ACC112 (cell line): ENCODE measurements around the gene DOCK4.
A peak's percentile ranks its signal among the peaks of the same experiment; 100 is the strongest.

ENCODE experiments used
- H2AFZ ChIP-seq: fragments of 200-600 bp; sonication (generic); one replicate; pipeline ENCODE4 v1.6.0; 2017; ENCODE audit warnings: antibody characterized with exemption, low read length; ENCODE audit not compliant: unreplicated experiment
- H3K27ac ChIP-seq: fragments of 200-600 bp; sonication (generic); 2 replicates; pipeline ENCODE4 v1.5.1; 2014; ENCODE audit warnings: low read depth, mild to moderate bottlenecking, antibody characterized with exemption, low read length, moderate library complexity
- H3K27me3 ChIP-seq: fragments of 200-600 bp; sonication (generic); 2 replicates; pipeline ENCODE4 v1.6.1; 2014; ENCODE audit warnings: mild to moderate bottlenecking, antibody characterized with exemption, low read length, moderate library complexity, mixed read lengths; ENCODE audit not compliant: insufficient read depth
- H3K36me3 ChIP-seq: fragments of 200-600 bp; sonication (generic); 2 replicates; pipeline ENCODE4 v1.6.1; 2016; ENCODE audit warnings: mild to moderate bottlenecking, antibody characterized with exemption, low read length, moderate library complexity, mixed read lengths; ENCODE audit not compliant: insufficient read depth
- H3K4me1 ChIP-seq: fragments of 200-600 bp; sonication (generic); one replicate; pipeline ENCODE4 v1.6.1; 2016; ENCODE audit warnings: low read length, mixed read lengths; ENCODE audit not compliant: insufficient read depth, unreplicated experiment, control insufficient read depth
- H3K4me3 ChIP-seq: fragments of 200-600 bp; sonication (generic); 2 replicates; pipeline ENCODE4 v1.5.1; 2014; ENCODE audit warnings: mild to moderate bottlenecking, low read depth, low read length
- H3K79me2 ChIP-seq: fragments of 200-600 bp; sonication (generic); one replicate; pipeline ENCODE4 v1.6.0; 2016; ENCODE audit warnings: low read length; ENCODE audit not compliant: control insufficient read depth, unreplicated experiment, insufficient read depth

DOCK4 gene

DNA sequence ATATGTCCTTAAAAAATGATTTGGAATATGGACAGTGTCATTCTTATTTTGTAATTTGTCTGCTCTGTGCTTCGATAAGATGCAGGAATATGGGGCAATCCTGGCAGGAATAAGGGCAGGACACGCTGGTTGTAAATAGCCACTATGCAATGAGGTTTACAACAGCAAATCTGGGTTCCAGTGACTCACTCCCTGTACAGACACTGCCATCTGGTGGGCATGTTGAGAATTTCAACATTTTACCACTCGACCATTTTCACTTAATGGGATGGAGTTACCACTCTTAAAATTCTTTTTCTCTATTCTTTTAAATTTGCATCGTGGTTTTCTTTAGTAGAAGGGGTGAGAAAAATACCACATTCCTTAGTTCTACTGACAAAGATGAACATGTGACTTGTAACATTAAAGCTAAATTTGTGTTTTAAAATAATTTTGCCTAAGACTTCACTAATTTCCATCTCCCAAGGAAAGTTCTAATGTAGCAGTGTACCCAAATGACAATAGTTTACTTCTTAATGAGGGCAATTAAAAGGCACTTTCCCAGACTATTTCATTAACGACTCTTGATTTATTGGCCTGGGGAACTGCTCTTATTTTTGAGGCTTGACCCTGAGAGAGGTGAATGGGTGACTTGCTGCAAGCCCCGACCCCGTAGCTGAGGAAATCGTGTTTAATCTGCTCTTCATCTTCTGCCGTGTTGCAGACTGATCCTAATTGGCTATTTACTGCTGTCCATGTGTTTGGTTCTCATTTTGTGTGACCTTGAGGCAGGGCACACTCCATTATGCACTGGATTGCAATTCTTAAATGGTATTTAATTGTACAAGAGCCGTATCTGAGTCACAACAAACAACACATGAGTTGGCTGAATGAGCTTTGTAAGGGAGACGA is 470.3 kb downstream of the DOCK4 start:
- H2AFZ ChIP-seq: peak overlapping the region; percentile 7
- no peaks in the 10 kb centered on the region for H3K79me2 ChIP-seq
- H3K4me3 ChIP-seq: no peak overlapping the region
- no peak overlapping the region for H3K27ac ChIP-seq
- H3K27me3 ChIP-seq: no peaks in the 10 kb centered on the region
- H3K4me1 ChIP-seq: peaks cover 11% of the 10 kb centered on the region
- no peaks in the 10 kb centered on the region for H3K36me3 ChIP-seq

DNA sequence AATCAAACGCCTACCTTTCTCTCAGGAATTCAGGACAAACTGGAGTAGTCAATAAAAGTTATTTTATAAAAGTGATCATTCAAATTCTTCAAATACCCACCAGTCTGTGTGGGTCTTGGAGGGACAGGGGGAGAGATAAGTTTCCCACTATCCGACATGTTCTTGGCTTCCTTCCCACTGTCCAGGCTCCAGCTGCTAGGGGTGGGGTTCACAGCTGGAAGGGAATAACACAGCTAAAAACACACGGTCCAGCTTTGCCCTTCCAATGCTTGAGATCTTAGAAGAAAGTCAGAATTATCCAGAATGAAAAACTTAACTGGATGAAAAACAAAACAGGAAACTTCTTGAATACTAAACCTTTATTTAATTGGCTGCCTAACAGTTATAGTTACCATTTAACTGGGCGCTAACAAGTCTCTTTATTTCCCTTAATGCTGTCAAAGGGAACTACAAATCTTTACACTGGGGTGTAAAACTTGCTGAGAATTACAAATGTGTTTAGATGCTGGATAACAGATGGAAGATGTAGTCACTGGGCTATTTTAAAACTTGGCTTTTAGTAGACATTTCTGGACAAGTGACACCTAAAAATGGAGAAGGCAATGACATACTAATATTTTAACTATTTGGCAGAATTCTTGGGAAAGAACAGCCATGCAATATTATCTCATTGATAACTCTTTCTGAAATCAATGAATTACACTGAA is 471.1 kb downstream of the DOCK4 start:
- H3K4me1 ChIP-seq: peaks cover 11% of the 10 kb centered on the region
- H3K79me2 ChIP-seq: no peaks in the 10 kb centered on the region
- no peaks in the 10 kb centered on the region for H3K27me3 ChIP-seq
- H3K36me3 ChIP-seq: no peaks in the 10 kb centered on the region
- H3K27ac ChIP-seq: no peak overlapping the region
- no peak overlapping the region for H2AFZ ChIP-seq
- H3K4me3 ChIP-seq: no peak overlapping the region

DNA sequence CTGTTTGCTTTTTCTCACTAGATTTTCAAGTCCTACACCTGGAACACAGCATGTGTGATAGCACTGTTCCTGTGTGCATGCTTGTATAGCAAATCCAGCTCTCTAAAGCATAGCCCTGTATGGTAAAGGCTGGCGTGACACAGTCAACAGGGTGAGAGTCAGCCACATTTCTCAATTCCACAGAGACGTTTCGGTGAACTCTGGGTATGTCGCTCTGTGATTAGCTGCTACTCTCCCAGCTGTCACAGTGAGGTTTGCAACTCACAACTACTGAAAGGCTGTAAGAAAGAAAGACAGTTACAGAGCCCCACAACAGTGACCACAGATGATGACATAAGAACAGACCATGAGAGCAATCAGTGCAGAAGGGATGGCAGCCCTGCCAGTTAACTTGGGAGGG is 473.3 kb downstream of the DOCK4 start:
- H3K4me3 ChIP-seq: no peak overlapping the region
- H3K4me1 ChIP-seq: peaks cover 11% of the 10 kb centered on the region
- no peaks in the 10 kb centered on the region for H3K27me3 ChIP-seq
- H3K79me2 ChIP-seq: no peaks in the 10 kb centered on the region
- no peak overlapping the region for H3K27ac ChIP-seq
- H2AFZ ChIP-seq: no peak overlapping the region
- no peaks in the 10 kb centered on the region for H3K36me3 ChIP-seq

DNA sequence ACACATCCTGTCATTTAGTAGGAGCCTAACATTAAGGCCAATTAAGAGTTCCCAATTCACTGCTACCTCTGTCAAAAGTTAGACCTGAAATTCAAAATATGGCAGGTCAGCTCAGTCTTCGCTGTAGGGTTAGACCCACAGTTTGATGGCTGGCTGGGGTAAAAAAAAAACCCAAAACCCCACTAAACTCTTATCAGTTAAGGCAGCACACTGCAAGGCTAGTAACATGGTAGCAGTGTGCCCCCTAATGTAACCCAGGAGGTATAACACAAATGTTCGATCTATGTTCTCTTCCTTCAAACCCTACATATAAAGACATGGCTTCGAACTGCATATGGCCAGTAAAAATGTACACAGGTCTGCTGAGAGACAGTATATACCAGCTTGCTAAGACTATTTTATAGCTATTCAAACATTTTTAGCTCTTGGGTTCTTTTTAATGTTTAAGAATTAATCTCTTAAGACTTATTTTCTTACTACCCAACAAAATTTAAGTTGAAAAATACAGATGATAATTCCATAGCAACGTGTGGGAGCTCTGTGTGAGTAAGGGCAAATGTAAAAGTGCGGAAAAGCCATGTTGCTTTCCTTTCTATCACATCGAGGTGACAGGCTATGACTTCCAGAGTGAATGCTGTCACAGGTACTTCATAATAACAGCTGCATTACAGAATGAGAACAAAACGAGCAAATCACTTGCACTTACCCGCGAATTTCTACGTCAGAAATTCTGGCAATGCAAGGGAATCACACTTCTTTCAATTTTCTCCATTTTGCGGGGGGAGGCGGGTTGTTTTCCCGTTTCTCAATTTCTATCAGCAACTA is 475.5 kb downstream of the DOCK4 start:
- H3K4me1 ChIP-seq: no peaks in the 10 kb centered on the region
- H3K79me2 ChIP-seq: no peaks in the 10 kb centered on the region
- H3K36me3 ChIP-seq: no peaks in the 10 kb centered on the region
- no peak overlapping the region for H2AFZ ChIP-seq
- H3K27me3 ChIP-seq: no peaks in the 10 kb centered on the region
- H3K4me3 ChIP-seq: no peak overlapping the region
- no peak overlapping the region for H3K27ac ChIP-seq

DNA sequence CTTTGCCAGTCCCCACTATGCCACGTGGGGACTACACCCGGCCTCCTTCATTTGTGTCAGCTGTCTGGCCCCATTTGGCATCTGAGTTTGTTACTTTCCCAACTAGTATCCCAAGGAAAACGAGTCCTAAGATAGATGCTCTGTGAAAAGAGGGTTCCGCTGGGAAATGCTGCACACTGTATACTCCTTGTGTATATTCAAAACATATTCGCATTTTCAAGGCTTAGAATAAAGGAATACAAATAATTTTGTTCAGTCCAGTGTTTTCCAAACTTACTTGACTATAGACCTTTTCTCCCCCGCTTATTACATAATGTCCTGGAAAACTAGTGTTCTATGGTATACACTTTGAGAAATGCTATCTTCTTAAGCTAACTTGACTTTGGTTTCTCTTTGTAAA is 476.1 kb downstream of the DOCK4 start:
- Histone ChIP-seq H3K36me3 (no peaks in the 10 kb centered on the region), H2AFZ (no peak overlapping the region), H3K27me3 (no peaks in the 10 kb centered on the region), H3K4me3 (no peak overlapping the region), H3K79me2 (no peaks in the 10 kb centered on the region), H3K4me1 (no peaks in the 10 kb centered on the region), H3K27ac (no peak overlapping the region)

DNA sequence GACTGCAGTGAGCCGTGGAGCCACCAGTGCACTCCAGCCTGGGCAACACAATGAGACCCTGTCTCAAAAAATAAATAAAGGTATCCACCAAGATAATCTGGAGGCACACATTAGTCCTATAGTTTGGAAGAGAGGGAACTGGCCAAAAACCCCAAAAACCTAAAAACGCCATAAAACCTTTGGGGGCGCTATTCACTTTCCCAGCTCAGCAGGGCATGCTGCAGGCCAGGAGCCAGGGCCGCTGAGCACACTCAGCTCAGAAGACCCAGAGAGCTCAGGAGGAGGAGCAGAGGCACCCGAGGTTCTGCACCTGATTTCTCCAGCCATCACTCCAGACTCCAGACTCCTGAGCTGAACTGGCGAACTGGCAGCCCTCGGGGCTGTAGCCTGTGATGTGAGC is 476.7 kb downstream of the DOCK4 start:
- Histone ChIP-seq H3K27me3 (no peaks in the 10 kb centered on the region), H2AFZ (no peak overlapping the region), H3K4me1 (no peaks in the 10 kb centered on the region), H3K79me2 (no peaks in the 10 kb centered on the region), H3K4me3 (no peak overlapping the region), H3K27ac (no peak overlapping the region), H3K36me3 (no peaks in the 10 kb centered on the region)

DNA sequence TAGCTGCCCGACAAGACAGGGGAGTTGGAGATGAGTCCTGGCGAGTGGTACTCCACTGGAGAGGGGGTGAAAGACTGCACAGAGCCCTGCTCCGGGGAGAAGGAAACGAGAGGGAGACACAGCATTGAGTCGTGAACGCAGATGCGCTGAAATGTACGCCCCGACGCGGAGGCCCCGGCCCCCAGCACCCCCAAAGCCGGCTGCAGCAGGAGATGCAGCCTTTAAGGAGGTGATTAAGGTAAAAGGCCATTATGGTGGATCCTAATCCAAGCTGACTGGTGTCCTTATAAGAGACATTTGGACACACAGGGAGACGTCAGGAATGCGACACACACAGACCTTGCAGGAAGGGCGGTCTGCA is 477.6 kb downstream of the DOCK4 start:
- H3K27ac ChIP-seq: no peak overlapping the region
- H3K79me2 ChIP-seq: no peaks in the 10 kb centered on the region
- H2AFZ ChIP-seq: no peak overlapping the region
- H3K4me3 ChIP-seq: no peak overlapping the region
- H3K27me3 ChIP-seq: no peaks in the 10 kb centered on the region
- no peaks in the 10 kb centered on the region for H3K4me1 ChIP-seq
- no peaks in the 10 kb centered on the region for H3K36me3 ChIP-seq

DNA sequence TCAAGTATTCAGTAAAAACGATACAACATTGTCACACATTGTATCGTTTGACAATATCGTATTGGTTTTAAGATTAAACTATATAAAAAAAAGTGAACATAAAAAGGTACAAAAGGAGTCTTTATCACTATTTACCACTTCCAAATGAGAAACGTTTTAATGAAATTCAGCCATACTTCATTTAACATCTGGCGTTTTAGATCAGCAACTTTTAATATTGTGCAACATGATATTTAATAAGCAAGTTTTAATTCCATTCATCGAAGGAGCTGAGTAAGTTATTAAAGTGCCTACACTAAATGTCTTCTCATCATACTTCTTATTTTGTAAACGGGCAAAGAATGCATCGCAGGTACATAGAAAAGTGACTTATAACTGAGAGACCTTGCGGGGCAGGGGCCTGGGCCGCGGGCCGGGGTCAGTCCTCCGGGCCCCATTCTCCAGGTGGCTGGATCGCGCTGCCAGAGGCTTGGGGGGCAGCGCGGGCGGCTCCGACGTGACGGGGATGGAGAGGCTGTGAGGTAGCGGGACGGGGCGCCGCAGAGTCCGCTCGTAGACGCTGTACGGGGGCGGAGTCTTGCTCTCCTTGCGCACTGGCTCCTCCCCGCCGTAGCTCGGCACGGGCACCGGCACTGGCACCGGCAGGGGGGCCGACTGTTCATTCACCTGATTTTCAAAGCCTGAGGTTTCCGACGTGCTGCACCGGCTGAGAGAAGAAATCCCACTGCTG is 478.1 kb downstream of the DOCK4 start:
- no peaks in the 10 kb centered on the region for H3K79me2 ChIP-seq
- H3K4me1 ChIP-seq: no peaks in the 10 kb centered on the region
- no peaks in the 10 kb centered on the region for H3K27me3 ChIP-seq
- no peak overlapping the region for H3K27ac ChIP-seq
- no peak overlapping the region for H2AFZ ChIP-seq
- no peak overlapping the region for H3K4me3 ChIP-seq
- H3K36me3 ChIP-seq: no peaks in the 10 kb centered on the region

DNA sequence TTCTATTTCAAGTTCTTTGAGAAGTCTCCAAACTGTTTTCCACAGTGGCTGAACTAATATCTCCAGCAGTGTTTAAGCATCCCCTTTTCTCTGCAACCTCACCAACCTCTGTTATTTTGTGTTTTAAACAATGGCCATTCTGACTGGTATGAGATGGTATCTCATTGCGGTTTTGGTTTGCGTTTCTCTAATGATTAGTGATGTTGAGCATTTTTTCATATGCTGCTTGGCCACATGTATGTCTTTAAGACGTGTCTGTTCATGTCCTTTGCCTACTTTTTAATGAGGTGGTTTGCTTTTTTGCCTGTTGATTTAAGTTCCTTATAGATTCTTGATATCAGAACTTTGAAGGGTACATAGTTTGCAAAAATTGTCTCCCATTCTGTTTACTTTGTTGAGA is 487.3 kb downstream of the DOCK4 start:
- Histone ChIP-seq H3K4me3 (no peak overlapping the region), H3K36me3 (no peaks in the 10 kb centered on the region), H3K27ac (no peak overlapping the region), H3K4me1 (no peaks in the 10 kb centered on the region), H3K27me3 (no peaks in the 10 kb centered on the region), H3K79me2 (no peaks in the 10 kb centered on the region), H2AFZ (no peak overlapping the region)

DNA sequence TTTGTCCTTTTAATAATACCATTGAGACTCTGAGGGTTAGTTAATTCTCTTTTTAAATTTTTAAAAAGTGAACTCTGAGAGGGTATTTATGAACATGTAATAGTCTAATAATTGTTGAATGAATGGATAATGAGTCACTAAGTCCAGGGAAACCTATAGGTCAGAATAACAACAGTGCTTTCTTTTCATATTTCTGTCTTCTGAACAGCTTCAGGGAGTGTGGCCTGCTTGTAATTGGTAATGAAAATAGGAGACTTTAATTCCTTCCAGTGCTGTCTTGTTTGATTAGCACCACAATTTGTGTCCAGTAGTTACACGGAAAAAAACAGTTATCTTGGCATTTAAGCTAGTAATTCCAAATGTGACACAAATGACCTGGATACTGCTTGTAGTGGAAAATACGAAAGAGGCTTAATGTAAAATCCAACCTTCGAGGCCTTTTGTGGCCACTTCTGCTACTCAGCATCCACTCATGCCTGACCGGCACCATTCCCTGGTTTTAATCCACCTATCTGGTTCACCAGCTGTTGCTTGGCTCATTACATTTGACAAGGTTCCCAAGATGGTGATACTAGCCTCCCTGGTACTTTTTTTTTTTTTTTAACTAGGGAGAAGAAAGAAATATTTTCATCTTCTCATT is 494.7 kb downstream of the DOCK4 start:
- H3K36me3 ChIP-seq: no peaks in the 10 kb centered on the region
- H3K27ac ChIP-seq: no peak overlapping the region
- peaks cover 5% of the 10 kb centered on the region; the same call in 1 of the 2 replicates for H3K27me3 ChIP-seq
- H3K4me3 ChIP-seq: no peak overlapping the region
- no peak overlapping the region for H2AFZ ChIP-seq
- H3K4me1 ChIP-seq: peaks cover 5% of the 10 kb centered on the region
- H3K79me2 ChIP-seq: no peaks in the 10 kb centered on the region
